PC-3 (cell line): ENCODE data around the gene R3HCC1L. TPM values are rescaled to one million over a fixed set of nuclear protein-coding genes. Genes with fewer than 3 reads are reported as not detected.

Experiments
- ATAC-seq: fragments of 200-7000 bp; cut with Tn5 transposase; 2 replicates; pipeline ENCODE4 v1.9.1; 2020; ENCODE audit warnings: mild to moderate bottlenecking, moderate library complexity
- BruUV-seq: library from RNA; stranded (reverse); fragments of 400-500 nt; replicated peaks from 2 replicates; lab custom pipeline; 2021; lab: Mats Ljungman, UMichigan
- CTCF ChIA-PET: fragments of 300-600 bp; sonication (Branson Sonifier 250); formaldehyde crosslinking; loops from one replicate; lab custom pipeline; 2022; ENCODE audit warnings: antibody characterized with exemption; lab: Charles Lee
- POLR2A ChIA-PET: fragments of 300-600 bp; sonication (Branson Sonifier 250); formaldehyde crosslinking; loops from one replicate; lab custom pipeline; 2022; ENCODE audit warnings: antibody characterized with exemption; ENCODE audit not compliant: unreplicated experiment; lab: Charles Lee
- DNase-seq: peaks from one replicate; pipeline ENCODE4 v3.0.0-alpha.2; 2015
- H2AFZ ChIP-seq: fragments of 300-600 bp; sonication (generic); 2 replicates; pipeline ENCODE4 v1.6.0; 2016; ENCODE audit warnings: antibody characterized with exemption, low read length
- H3F3A ChIP-seq: fragments of 300-600 bp; sonication (generic); one replicate; pipeline ENCODE4 v1.6.0; 2017; ENCODE audit warnings: antibody characterized with exemption, low read length, control low read depth, mild to moderate bottlenecking; ENCODE audit not compliant: unreplicated experiment
- H3K27ac ChIP-seq: fragments of 300-600 bp; sonication (generic); 2 replicates; pipeline ENCODE4 v1.5.1; 2016; ENCODE audit warnings: mild to moderate bottlenecking, low read length
- H3K27me3 ChIP-seq: fragments of 300-600 bp; sonication (generic); 2 replicates; pipeline ENCODE4 v1.6.1; 2016; ENCODE audit warnings: low read length, mixed read lengths
- H3K36me3 ChIP-seq: fragments of 300-600 bp; sonication (generic); 2 replicates; pipeline ENCODE4 v1.6.1; 2016; ENCODE audit warnings: low read depth, mixed run types, low read length, mixed read lengths
- H3K4me1 ChIP-seq: fragments of 300-600 bp; sonication (generic); 2 replicates; pipeline ENCODE4 v1.5.1; 2016; ENCODE audit warnings: low read length; ENCODE audit not compliant: insufficient read depth
- H3K4me2 ChIP-seq: fragments of 300-600 bp; sonication (generic); 2 replicates; pipeline ENCODE4 v1.6.0; 2016; ENCODE audit warnings: low read length
- H3K4me3 ChIP-seq: fragments of 300-600 bp; sonication (generic); 2 replicates; pipeline ENCODE4 v1.5.1; 2016; ENCODE audit warnings: mild to moderate bottlenecking, low read length, mixed read lengths
- H3K79me2 ChIP-seq: fragments of 300-600 bp; sonication (generic); 2 replicates; pipeline ENCODE4 v1.6.1; 2017; ENCODE audit warnings: low read length, mixed read lengths
- H3K9ac ChIP-seq: fragments of 300-600 bp; sonication (generic); 2 replicates; pipeline ENCODE4 v1.6.0; 2016; ENCODE audit warnings: mild to moderate bottlenecking, low read length
- H3K9me2 ChIP-seq: fragments of 300-600 bp; sonication (generic); replicated peaks from 2 replicates; pipeline ENCODE4 v1.6.1; 2016; ENCODE audit warnings: mixed run types, low read length, mixed read lengths
- H3K9me3 ChIP-seq: fragments of 300-600 bp; sonication (generic); 2 replicates; pipeline ENCODE4 v1.6.1; 2016; ENCODE audit warnings: low read length, mixed read lengths
- H4K20me1 ChIP-seq: fragments of 300-600 bp; sonication (generic); 2 replicates; pipeline ENCODE4 v1.6.1; 2016; ENCODE audit warnings: low read length, mixed read lengths
- EZH2 ChIP-seq: fragments of 300-600 bp; sonication (generic); IDR thresholded peaks from one replicate; pipeline ENCODE4 v1.6.1; 2017; ENCODE audit warnings: antibody characterized with exemption, mild to moderate bottlenecking, low read length; ENCODE audit not compliant: unreplicated experiment
- EZH2phosphoT487 ChIP-seq: fragments of 300-600 bp; sonication (generic); IDR thresholded peaks from 2 replicates; pipeline ENCODE4 v1.6.1; 2018; ENCODE audit warnings: mild to moderate bottlenecking, antibody characterized with exemption, low read length, borderline replicate concordance
- intact Hi-C: fragments of 100-400 bp; cut with micrococcal nuclease; formaldehyde crosslinking; loops from 2 replicates; pipeline ENCODE4 v1.9.0; 2023
- total RNA-seq: library from RNA; depleted of rRNA; stranded (reverse); fragments of >200 nt; gene quantifications from 2 replicates; pipeline ENCODE4 v1.2.3, GENCODE V29; 2014
- TF ChIP-seq, protein P1 (sequence below): fragments of 300-600 bp; sonication (generic); conservative IDR thresholded peaks from 2 replicates; pipeline ENCODE4 v1.5.1; 2017; ENCODE audit warnings: antibody characterized with exemption, low read depth, mild to moderate bottlenecking, low read length

Gene R3HCC1L
- total RNA-seq, 1 experiment from 2014 or later: 15.3 TPM

GRCh38 chr10:98086837-98087708 lies 47.4 kb upstream of the R3HCC1L start:
- TF ChIP-seq EZH2: no peak
- TF ChIP-seq EZH2phosphoT487: no peak
- TF ChIP-seq, protein P1, sequence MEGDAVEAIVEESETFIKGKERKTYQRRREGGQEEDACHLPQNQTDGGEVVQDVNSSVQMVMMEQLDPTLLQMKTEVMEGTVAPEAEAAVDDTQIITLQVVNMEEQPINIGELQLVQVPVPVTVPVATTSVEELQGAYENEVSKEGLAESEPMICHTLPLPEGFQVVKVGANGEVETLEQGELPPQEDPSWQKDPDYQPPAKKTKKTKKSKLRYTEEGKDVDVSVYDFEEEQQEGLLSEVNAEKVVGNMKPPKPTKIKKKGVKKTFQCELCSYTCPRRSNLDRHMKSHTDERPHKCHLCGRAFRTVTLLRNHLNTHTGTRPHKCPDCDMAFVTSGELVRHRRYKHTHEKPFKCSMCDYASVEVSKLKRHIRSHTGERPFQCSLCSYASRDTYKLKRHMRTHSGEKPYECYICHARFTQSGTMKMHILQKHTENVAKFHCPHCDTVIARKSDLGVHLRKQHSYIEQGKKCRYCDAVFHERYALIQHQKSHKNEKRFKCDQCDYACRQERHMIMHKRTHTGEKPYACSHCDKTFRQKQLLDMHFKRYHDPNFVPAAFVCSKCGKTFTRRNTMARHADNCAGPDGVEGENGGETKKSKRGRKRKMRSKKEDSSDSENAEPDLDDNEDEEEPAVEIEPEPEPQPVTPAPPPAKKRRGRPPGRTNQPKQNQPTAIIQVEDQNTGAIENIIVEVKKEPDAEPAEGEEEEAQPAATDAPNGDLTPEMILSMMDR: no peak
- Histone ChIP-seq H3K36me3 (no peaks in the 10 kb centered on the region), H3K4me1 (no peaks in the 10 kb centered on the region), H3K4me3 (no peak overlapping the region), H3K79me2 (no peaks in the 10 kb centered on the region), H3K9ac (no peak overlapping the region), H2AFZ (no peak overlapping the region), H3F3A (no peaks in the 10 kb centered on the region), H3K9me2 (no peaks in the 10 kb centered on the region), H3K27ac (no peak overlapping the region), H3K9me3 (no peaks in the 10 kb centered on the region), H4K20me1 (no peaks in the 10 kb centered on the region), H3K4me2 (no peak overlapping the region), H3K27me3 (peaks cover 17% of the 10 kb centered on the region)
- intact Hi-C loops: no loop called here
- DNase-seq (no peak), ATAC-seq (no peak)
- ChIA-PET CTCF (no interaction called here), POLR2A (no interaction called here)
- no TSS peak for BruUV-seq

DNA sequence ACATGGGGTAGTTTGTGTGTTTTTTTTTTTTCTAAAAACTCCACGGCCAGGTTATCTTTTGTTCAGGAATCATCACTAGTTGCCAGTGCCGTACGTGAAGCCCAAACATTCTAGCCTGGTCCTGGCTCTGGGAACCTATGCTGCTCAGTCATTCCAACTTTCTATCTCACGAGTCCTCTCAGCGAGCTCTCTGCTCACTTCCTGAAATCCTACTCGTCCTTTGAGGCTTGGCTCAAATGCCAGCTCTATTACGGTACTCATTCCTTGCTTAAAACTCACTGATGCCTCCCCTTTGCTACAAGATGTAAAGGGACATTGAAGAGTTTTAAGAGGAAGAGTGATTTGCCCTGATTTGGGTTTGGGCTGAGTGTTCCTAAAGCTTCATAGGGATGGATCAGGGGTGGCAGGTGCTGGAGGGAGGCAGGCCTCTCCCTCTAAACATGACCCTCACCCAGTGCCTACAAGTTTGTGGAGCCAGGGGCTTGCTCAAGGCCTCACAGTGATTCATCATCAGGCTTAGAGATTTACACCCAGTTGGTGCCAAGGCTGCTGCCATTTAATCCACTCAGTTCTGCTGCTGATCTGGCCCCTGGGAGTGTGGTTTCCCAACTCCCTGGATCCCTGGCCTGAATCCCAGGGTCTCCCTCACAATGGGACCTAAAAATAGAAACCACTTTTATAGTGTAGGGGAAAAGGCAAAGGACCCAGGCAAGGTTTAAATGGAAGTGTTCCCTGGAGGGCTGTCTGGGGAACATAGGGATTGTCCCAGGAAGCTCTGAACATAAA lies 46.1 kb upstream of the R3HCC1L start:
- H3K27ac ChIP-seq: no peak overlapping the region
- no peak for TF ChIP-seq EZH2
- TF ChIP-seq, protein P1: no peak
- no peak for TF ChIP-seq EZH2phosphoT487
- ATAC-seq: no peak
- H3K9me2 ChIP-seq: no peaks in the 10 kb centered on the region
- POLR2A ChIA-PET: no interaction called here
- H2AFZ ChIP-seq: no peak overlapping the region
- H3K27me3 ChIP-seq: peaks cover 29% of the 10 kb centered on the region
- BruUV-seq: no TSS peak
- H3K4me2 ChIP-seq: no peak overlapping the region
- H3K36me3 ChIP-seq: no peaks in the 10 kb centered on the region
- no peaks in the 10 kb centered on the region for H3F3A ChIP-seq
- H3K9ac ChIP-seq: no peak overlapping the region
- no peaks in the 10 kb centered on the region for H3K9me3 ChIP-seq
- intact Hi-C loops: no loop called here
- H3K4me3 ChIP-seq: no peak overlapping the region
- CTCF ChIA-PET: no interaction called here
- no peaks in the 10 kb centered on the region for H3K79me2 ChIP-seq
- no peak for DNase-seq
- no peaks in the 10 kb centered on the region for H3K4me1 ChIP-seq
- no peaks in the 10 kb centered on the region for H4K20me1 ChIP-seq
